Inflammatory macrophage (primary cell): ENCODE results near the gene STAT5B.

Experiments used
- DNase-seq, 2 donors: peaks; one replicate each; pipeline ENCODE4 v3.0.0-alpha.2; 2020 to 2022

The STAT5B gene

GRCh38 chr17:42178817-42179216 is 97.4 kb downstream of the STAT5B start:
- DNase-seq, result peak; percentile 70 to 93

- no peak for DNase-seq
Measured at GRCh38 chr17:42177684-42178083, 98.5 kb downstream of the STAT5B start.

- peak in 1 of 2 donors; percentile 32 for DNase-seq
Measured at GRCh38 chr17:42174126-42174783, 101.9 kb downstream of the STAT5B start.

- DNase-seq, result no peak
Measured at GRCh38 chr17:42171831-42172230, 104.4 kb downstream of the STAT5B start.

GRCh38 chr17:42169351-42169750 is 106.8 kb downstream of the STAT5B start:
- no peak for DNase-seq

- DNase-seq, result peak; percentile 42 to 67
Measured at GRCh38 chr17:42167807-42168206, 108.4 kb downstream of the STAT5B start.

GRCh38 chr17:42166196-42166763 is 109.9 kb downstream of the STAT5B start:
- no peak for DNase-seq

GRCh38 chr17:42165751-42166150 is 110.4 kb downstream of the STAT5B start:
- DNase-seq, result no peak

GRCh38 chr17:42163696-42164407 is 112.3 kb downstream of the STAT5B start:
- DNase-seq, result no peak

- DNase-seq, result peak; percentile 10 to 25
Measured at GRCh38 chr17:42163113-42163512, 113.1 kb downstream of the STAT5B start.

GRCh38 chr17:42160531-42160910 is 115.7 kb downstream of the STAT5B start:
- no peak for DNase-seq

GRCh38 chr17:42159796-42160530 is 116.2 kb downstream of the STAT5B start:
- DNase-seq, result no peak

GRCh38 chr17:42155614-42156045 is 120.6 kb downstream of the STAT5B start:
- no peak for DNase-seq

GRCh38 chr17:42153919-42154742 is 122.1 kb downstream of the STAT5B start:
- peak; percentile 34 to 54 for DNase-seq
